Body of pancreas (tissue), 4 donors: Measurements from ENCODE around the gene DYNAP.

Experiments used
- CTCF ChIP-seq, 7 experiments: fragments of 450-650 bp in 4 of 7; fragments of 200-600 bp in 3 of 7; sonication (generic) in 3 of 7; IDR thresholded peaks; one replicate each; pipeline ENCODE4 v1.5.1; 2016 to 2019; ENCODE audit warnings: antibody characterized with exemption in 7 of 7
- POLR2A ChIP-seq, 3 donors: fragments of 450-650 bp; IDR thresholded peaks; one replicate each; pipeline ENCODE4 v1.6.1; 2016; ENCODE audit warnings: antibody characterized with exemption in 3 of 3, mild to moderate bottlenecking in 2 of 3

- TF ChIP-seq CTCF (IDR thresholded peaks at IDR 0.05) = no peak
- no peak for TF ChIP-seq POLR2A (IDR thresholded peaks at IDR 0.05)
Observed at GRCh38 chr18:54555996-54556395, 35.0 kb upstream of the DYNAP start.
